BE2C (cell line): ENCODE measurements around the gene COL27A1.
A peak's percentile ranks its signal among the peaks of the same experiment; 100 is the strongest.

Source experiments
- DNase-seq: peaks from one replicate; pipeline ENCODE4 v3.0.0-alpha.2; 2020
- H3K27me3 ChIP-seq: fragments of 250-450 bp; sonication (Bioruptor Pico); 2 replicates; pipeline ENCODE4 v1.5.1; 2020; ENCODE audit warnings: mild to moderate bottlenecking
- H3K36me3 ChIP-seq: fragments of 250-450 bp; sonication (Bioruptor Pico); 2 replicates; pipeline ENCODE4 v1.5.1; 2020; ENCODE audit warnings: mild to moderate bottlenecking
- H3K4me1 ChIP-seq: fragments of 250-450 bp; sonication (Bioruptor Pico); 2 replicates; pipeline ENCODE4 v1.5.1; 2020
- H3K4me3 ChIP-seq: 2 replicates; pipeline ENCODE4 v1.5.1; 2011; ENCODE audit warnings: low read depth, low read length
- H3K9me3 ChIP-seq: fragments of 250-450 bp; sonication (Bioruptor Pico); 2 replicates; pipeline ENCODE4 v1.5.1; 2020
- CTCF ChIP-seq: IDR thresholded peaks from 2 replicates; pipeline ENCODE4 v1.5.1; 2012; ENCODE audit warnings: mild to moderate bottlenecking, low read depth, low read length

The COL27A1 gene

GRCh38 chr9:114276908-114277821 lies 121.8 kb downstream of the COL27A1 start:
- TF ChIP-seq CTCF: no peak
- DNase-seq: peak; percentile 1

GRCh38 chr9:114278356-114278755 lies 123.0 kb downstream of the COL27A1 start:
- Histone ChIP-seq H3K4me1 (peaks cover 4% of the 10 kb centered on the region; the same call in 1 of the 2 replicates), H3K36me3 (no peaks in the 10 kb centered on the region), H3K4me3 (no peak overlapping the region), H3K27me3 (no peaks in the 10 kb centered on the region), H3K9me3 (no peaks in the 10 kb centered on the region)
- no peak for TF ChIP-seq CTCF
- DNase-seq: no peak

More at GRCh38 chr9:114276908-114277821, 121.8 kb downstream of the COL27A1 start:
- no peaks in the 10 kb centered on the region for H3K27me3 ChIP-seq
- H3K4me3 ChIP-seq: no peak overlapping the region
- H3K4me1 ChIP-seq: no peaks in the 10 kb centered on the region
- no peaks in the 10 kb centered on the region for H3K9me3 ChIP-seq
- no peaks in the 10 kb centered on the region for H3K36me3 ChIP-seq

- Histone ChIP-seq H3K36me3 (no peaks in the 10 kb centered on the region), H3K9me3 (no peaks in the 10 kb centered on the region), H3K4me3 (no peak overlapping the region), H3K4me1 (peaks cover 4% of the 10 kb centered on the region; the same call in 1 of the 2 replicates), H3K27me3 (no peaks in the 10 kb centered on the region)
- peak; percentile 55 for DNase-seq
- TF ChIP-seq CTCF: no peak
Observed at GRCh38 chr9:114278881-114279570, 123.7 kb downstream of the COL27A1 start.

GRCh38 chr9:114279693-114280092 lies 124.4 kb downstream of the COL27A1 start:
- no peaks in the 10 kb centered on the region for H3K9me3 ChIP-seq
- no peaks in the 10 kb centered on the region for H3K36me3 ChIP-seq
- H3K4me3 ChIP-seq: no peak overlapping the region
- no peaks in the 10 kb centered on the region for H3K27me3 ChIP-seq
- H3K4me1 ChIP-seq: peaks cover 4% of the 10 kb centered on the region; the same call in 1 of the 2 replicates
- no peak for TF ChIP-seq CTCF
- no peak for DNase-seq

- TF ChIP-seq CTCF: no peak
- Histone ChIP-seq H3K36me3 (no peaks in the 10 kb centered on the region), H3K4me1 (peaks cover 4% of the 10 kb centered on the region; the same call in 1 of the 2 replicates), H3K4me3 (no peak overlapping the region), H3K9me3 (no peaks in the 10 kb centered on the region), H3K27me3 (no peaks in the 10 kb centered on the region)
- DNase-seq: no peak
Observed at GRCh38 chr9:114280636-114281472, 125.5 kb downstream of the COL27A1 start.
